GM21825 (cell line): ENCODE results near the gene TMCC2.
"Not testable (repeated sequence)": the region's sequence is repeated elsewhere in the genome, so short reads cannot be mapped to it uniquely, and the experiment has no call there.

Experiments used
- ATAC-seq: cut with Tn5 transposase; IDR thresholded peaks from one replicate; pipeline ENCODE4 v1.9.1; 2021; ENCODE audit warnings: mild to moderate bottlenecking, moderate library complexity; ENCODE audit not compliant: unreplicated experiment

Gene TMCC2, protein sequence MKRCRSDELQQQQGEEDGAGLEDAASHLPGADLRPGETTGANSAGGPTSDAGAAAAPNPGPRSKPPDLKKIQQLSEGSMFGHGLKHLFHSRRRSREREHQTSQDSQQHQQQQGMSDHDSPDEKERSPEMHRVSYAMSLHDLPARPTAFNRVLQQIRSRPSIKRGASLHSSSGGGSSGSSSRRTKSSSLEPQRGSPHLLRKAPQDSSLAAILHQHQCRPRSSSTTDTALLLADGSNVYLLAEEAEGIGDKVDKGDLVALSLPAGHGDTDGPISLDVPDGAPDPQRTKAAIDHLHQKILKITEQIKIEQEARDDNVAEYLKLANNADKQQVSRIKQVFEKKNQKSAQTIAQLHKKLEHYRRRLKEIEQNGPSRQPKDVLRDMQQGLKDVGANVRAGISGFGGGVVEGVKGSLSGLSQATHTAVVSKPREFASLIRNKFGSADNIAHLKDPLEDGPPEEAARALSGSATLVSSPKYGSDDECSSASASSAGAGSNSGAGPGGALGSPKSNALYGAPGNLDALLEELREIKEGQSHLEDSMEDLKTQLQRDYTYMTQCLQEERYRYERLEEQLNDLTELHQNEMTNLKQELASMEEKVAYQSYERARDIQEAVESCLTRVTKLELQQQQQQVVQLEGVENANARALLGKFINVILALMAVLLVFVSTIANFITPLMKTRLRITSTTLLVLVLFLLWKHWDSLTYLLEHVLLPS

DNA sequence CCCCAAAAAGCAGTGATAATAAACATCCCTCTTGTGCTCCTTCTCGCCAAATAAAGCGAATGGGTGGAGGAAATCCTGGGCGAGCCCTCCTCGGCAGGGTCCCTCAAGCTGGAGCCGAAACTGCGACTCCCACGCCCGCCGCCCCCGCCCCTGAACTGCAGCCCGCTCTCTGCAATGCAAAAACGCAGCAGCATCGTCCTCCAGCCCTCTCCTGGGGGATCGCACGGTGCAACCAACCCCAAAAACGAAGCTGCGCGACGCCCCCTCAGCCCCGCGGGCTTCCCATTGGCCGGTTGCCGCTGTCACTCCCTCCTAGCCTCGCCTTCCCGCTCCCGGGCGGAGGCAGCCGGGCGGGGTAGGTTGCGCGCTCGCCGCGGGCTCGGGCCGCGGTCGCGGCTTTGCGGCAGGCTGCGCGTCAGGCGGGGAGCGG lies at the start of gene TMCC2:
Gene TMCC2 (plus strand): TSS at position 363 of the 430 bp plus-strand sequence. CDS start 619 bp downstream, outside the sequence.
- ATAC-seq, result peak; percentile 65

DNA sequence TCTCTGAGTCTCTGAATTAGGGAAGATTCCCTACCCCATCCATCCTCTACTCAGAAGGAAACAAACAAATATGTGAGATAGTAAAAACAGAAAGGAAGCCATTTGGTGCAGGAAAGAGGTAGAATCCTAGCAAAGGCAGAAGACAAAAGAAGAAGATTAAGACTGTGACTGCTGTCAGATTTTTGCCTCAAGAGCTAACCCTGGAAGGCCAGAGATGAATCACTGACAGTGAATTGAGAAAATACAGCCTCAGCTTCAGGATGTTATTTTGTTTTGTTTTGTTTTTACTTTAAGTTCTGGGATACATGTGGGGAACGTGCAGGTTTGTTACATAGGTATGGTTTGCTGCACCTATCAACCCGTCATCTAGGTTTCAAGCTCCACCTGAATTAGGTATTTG lies 47.9 kb upstream of the TMCC2 start:
- ATAC-seq, result no peak

DNA sequence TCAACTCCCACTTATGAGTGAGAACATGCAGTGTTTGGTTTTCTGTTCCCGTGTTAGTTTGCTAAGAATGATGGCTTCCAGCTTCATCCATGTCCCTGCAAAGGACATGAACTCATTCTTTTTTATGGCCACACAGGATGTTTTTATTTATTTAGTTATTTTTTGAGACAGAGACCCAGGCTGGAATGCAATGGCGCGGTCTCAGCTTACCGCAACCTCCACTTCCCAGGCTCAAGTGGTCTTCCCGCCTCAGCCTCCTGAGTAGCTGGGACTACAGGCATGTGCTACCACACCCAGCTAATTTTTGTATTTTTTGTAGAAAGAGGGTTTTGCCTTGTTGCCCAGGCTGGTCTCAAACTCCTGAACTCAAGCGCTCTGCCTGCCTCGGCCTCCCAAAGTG lies 47.4 kb upstream of the TMCC2 start:
- ATAC-seq, result not testable (repeated sequence)

DNA sequence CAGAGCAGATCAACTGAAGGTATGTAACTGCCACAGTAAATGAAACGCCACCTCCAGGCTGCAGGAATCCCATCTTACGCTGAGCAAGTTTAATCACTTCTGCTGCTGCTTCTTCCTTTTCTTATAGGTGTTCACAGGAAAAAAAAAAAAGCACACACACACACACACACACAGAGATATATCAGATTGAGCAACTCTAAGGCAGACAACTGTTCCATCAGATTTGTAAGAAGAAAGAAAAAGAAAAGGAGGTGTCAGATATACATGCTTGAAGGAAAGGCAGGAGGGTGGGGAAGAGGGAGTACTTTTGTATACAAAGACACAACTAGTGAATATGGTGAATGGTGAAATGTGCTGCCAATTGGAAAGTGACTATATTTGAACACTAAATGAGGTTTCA lies 44.8 kb upstream of the TMCC2 start:
- ATAC-seq, result no peak

DNA sequence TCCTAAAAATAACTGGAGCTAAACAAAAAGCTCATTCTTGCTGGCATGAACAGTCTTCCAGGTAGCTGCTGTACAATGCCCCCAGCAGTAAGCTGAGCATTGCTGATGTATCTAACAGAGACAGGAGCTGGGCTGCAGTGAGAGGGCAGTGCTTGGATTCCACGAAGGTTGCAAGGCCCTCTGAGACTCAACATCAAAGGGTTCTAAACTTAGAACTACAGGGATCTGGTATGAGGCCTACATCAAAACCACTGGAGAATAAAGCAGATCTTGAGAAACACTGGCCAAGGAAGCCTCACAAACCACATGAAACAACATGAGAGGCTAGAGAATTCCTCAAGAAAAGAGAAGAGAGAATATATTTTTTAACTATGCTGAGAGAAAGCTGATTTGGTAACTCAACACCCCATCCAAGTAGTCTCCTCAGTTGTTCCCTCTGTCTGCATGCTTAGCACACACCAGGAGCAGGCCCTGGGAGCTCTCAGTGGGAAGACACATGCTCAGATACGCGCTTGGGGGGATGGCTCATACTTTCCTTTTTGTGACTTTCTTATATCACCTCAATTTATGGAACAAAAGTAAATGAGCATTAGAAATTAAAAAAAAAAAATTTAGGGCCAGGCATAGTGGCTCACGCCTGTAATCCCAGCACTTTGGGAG lies 43.9 kb upstream of the TMCC2 start:
- ATAC-seq, result no peak

DNA sequence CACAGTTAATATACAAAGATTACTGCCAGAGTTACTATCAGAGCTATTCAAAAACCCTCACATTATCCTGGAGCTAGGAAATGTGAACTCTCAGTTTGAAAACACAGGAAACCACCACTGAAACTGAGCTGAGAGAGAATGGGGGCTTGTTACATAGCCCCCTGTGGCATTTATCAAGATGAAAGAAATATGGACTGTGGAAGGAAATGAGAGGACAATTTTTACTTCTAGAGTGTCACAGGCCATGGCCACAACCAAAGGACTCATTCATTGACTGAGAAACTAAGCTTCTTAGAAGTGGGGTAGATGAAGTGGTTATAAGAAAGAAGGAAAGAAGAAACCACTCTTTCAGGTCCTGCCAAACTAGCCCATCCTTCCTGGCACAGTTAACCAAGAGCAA lies 41.6 kb upstream of the TMCC2 start:
- no peak for ATAC-seq

DNA sequence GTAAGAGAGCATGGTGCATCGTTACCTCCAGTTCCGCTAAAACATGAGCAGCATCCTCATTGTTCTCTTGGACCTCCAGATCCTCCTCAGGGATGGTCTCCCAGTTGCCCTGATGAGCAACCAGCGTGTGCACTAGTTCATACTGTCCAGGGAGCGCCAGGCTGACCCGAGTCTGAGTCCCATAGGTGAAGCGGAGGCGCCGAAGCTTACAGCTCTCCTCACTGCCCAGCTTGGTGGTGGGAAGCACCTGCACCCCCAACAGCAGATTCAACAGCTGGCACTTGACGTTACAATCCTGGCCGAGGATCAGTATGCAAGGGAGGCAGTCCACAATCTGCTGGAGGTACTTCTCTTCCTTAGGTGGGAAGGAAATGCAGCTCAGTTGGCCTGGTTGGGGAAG lies 40.3 kb upstream of the TMCC2 start:
- no peak for ATAC-seq

DNA sequence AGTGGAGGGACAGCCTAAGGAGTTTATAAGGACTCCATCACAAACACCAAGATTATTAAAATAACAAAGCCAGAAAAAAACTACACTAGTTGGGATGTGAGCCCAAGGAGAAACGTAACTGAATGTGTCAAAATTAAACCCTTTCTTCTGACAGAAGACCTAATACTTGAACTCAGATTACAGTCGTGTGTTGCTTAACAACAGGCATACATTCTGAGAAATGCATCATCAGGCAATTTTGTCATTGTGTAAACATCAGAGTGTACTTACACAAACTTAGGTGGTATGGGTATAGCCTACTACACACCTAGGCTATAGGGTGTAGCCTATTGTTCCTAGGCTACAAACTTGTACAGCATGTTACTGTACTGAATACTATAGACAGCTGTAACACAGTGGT lies 39.6 kb upstream of the TMCC2 start:
- ATAC-seq, result no peak

DNA sequence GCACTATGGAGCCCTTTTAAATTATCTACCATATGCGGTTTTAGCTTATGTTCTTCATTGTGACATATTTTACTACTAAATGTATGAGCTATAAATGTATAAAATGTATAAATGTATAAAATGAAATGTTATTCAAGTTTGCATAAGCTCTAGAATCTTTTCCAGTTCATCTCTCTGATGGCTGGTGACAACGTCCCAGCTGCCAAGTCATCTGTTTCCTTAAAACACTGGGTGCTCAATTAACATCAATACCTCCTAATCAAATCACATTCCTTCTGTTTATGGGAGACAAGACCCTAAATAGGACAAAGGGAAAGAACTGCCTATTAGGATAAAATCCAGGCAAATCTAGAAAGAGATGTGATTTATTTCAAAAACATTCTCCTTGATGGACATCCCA lies 39.1 kb upstream of the TMCC2 start:
- ATAC-seq, result no peak

DNA sequence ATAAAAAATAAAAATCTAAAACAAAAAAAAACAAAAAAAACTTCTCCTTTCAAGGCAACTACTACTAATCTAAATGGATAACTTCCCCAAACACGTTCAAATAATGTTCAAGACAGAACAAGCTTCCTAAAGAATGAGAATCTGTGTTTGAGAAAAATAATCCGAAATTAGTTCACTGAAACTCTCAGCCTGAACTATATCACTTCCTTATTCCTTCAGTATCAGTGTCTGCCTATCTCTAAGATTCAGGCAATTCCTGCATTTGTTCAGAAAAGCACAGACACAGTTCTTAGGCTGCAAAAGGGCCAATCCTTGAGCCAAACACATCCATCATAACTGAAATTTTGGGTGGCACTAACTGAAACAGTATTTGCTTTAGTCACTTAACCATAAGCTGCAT lies 38.6 kb upstream of the TMCC2 start:
- ATAC-seq, result no peak

DNA sequence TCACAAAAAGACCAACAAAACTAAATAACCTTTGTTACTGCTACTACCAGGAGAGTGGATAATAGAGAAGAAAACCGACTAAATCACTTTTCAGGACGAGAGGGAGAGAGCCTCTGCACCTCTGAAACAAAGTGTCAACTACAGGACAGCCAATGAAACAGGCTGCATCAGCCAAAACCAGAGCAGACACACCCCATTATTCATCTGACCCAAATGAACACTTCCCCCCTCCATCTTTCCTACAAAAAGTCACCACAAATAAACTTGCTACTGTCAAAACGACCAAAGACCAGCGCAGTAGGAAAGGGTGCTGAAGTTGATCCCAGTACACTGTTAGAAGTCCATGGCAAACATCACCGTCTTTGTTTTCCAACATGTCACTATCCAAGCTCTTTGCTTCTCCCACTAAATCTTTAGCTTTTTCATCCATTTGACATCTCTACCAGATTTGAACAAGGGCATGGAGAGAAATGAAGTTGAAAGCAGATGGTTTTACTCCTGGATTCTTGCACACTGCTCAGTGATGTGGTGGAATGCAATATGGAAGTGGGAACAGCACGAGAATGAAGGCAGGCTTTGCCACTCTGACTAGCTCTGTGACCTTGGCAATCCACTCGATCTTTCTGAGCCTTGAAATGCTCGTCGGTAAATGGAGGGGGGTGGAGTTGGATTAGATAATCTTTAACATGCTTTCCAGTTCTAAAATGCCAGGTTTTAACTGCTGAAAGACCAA lies 36.7 kb upstream of the TMCC2 start:
- no peak for ATAC-seq

DNA sequence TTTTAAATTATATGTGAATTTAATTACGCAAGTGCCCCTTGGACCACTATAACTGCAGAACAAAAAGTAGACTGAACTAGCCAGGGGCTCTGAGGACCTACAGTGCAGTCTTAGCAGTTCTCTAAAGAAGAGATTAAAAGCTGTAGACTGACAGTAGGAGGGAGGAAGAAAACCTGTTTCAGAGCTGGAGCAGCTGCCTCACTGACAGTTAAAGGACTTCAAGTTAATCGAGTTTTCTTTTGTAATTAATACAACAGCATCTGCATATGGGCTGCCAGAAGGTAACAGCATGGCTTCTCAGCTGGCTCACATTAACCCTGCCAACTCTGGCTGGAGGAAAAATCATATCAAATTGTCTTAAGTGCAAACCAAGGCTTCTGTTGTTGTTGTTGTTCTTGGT lies 36.1 kb upstream of the TMCC2 start:
- ATAC-seq, result no peak

DNA sequence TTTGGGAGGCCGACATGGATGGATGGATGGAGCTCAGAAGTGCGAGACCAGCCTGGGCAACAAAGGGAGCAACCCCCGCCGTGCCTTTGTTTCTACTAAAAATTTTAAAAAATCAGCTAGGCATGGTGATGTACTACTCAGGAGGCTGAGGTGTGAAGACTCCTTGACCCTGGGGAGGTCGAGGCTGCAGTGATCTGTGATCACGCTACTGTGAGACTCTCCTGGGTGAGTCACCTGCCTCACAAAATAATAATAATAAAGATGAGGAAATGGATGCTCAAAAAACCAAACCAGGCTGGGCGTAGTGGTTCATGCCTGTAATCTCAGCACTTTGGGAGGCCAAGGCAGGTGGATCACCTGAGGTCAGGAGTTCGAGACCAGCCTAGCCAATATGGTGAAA lies 35.5 kb upstream of the TMCC2 start:
- no peak for ATAC-seq

DNA sequence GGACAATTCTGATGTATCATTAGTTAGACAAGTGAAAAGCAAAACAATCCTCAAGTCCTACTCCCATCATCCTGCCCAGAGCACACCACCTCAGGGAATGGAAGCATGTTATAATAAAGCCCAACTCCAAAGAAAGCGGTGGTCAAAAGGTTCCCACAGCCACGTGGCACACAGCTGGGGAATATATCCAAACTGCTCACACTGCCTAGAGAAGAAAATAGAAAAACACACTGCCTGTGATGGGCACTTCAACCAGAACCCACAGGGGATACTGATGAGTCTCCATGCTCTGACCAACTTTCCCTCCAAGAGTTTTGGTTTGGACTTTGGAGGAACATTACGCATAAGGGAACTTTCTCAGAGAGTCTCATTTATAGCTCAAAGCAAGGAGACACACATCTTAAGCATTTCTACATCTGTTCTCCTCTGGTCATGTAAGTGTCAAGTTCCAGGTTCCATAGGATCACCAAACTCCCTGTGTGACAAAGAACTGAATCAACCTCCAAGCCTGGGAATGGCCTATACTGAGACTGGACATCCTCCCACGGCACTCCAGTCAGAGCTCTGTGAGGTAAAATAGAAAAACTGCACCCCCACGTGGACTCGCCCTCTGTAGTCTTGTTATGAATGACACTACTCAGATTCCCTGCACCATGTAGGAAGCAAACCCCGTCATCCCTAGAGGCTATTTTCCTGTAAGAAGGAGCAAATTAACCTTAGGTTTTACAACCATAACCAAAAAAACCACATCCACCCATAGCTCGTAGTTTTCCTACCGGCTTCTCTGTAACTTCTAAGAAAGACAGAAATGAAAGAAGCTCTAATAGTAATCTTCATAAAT lies 28.4 kb upstream of the TMCC2 start:
- ATAC-seq, result no peak

DNA sequence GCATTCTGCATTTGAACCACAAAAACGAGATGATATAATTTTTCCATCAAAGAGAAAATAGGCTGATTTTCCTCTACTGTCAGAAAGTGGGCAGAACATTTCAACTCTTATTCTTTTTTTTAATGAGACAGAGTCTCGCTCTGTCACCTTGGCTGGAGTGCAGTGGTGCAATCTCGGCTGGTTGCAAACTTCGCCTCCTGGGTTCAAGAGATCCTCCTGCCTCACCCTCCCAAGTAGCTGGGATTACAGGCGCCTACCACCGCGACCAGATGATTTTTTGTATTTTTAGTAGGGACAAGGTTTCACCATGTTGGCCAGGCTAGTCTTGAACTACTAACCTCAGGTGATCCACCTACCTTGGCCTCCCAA lies 27.8 kb upstream of the TMCC2 start:
- ATAC-seq, result no peak

DNA sequence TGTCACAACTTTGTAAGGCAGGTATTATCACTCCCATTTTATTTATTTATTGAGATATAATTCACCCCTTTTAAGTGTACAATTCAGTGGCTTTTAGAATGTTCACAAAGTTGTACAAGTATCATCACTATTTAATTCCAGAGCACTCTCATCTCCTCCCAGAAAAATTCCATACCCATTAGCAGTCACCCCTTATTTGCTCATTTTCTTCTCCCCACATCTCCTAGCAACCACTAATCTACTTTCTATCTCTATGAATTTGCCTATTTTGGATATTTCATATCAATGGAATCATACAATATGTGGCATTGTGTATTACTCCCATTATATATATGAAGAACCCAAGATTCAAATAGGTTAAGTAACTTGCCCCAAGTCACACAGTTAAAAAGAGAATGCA lies 23.2 kb upstream of the TMCC2 start:
- no peak for ATAC-seq

DNA sequence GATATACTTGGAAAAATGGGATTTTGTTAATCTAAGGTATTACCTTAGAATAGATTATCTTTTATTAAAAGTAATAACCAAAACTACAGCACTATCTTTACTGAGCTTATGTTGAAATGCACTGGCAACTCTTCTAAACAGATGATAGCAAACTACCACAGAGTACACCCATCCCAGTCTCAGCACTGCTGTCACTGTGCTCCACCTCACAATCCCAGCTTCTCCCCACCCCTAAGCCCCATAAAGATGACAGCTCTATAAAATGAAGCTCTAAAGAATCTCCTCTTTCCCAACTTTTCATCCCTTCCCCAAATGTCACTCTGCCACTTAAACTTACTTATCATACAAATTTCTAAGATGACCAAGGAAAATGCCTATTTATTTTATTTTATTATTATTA lies 22.7 kb upstream of the TMCC2 start:
- no peak for ATAC-seq

DNA sequence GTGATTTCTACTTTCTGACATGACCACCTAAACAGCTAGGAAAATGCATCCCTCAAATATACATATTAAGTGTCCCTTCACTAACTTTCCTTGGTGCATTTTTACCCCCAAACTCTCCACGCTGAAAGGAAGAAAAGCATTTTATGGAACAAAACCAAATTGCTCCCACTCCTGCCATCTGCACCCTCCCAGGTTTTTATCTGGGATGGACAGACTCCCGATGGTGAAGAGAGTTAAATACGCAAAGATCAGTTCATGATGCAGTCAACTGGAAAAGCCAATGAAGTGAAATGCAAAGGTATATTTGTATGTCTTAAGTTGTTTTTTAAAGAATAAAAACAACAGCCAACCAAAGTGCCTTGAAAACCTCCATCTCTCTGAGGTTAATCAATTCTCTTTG lies 18.9 kb upstream of the TMCC2 start:
- no peak for ATAC-seq

DNA sequence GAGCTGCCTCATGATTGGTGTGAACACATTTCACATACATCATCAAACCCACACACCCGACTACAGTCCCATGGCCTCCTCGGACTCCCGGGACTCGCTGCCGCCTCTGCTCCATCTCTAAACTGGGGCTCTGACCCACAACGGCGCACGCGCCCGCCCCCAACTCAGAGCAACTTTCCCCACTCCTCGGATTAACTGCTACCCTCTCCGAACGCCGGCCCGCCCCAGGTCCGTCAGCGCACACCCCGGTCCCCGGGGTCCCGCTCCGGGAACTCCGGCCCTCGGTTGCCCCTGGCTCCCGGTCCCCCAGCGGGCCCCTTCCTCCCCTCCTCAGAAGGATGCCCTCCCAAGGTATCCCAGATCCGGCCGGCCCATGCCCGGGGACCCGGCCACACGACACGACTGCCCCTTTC lies 17.0 kb upstream of the TMCC2 start:
- peak; percentile 31 for ATAC-seq

DNA sequence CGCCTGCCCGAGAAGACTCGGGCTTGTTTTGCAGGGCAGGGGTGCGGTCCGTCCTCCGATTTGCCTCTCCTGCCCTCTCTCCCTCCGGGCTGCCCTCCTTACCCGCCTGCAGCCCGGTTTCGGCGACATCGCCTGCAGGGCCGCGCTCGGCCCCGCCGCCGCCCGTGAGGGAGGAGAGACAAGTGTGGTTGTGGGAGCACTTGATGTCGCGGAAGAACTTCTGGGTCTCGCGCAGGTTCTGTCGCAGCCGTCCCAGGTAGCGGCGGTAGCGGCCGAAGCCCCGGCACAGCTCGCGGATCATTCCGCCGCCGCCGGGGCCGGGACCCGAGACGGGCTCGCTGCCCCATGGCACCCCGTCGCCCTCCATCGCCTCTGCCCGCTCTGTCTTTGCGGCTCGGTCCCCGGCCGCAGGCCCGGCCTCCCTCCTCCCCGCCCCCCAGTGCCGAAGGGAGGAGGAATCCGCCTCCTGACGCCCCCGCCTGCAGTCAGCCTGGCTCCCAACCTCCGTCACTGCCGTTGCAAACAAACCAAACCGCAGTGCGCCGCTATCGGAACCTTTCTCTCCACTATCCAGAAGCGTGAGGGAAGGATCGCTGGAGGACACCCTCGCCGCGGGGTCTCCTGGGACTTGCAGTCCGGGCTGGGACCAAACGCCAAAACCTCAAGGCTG lies 16.4 kb upstream of the TMCC2 start, which contains the start of gene DSTYK:
Gene DSTYK (minus strand): TSS at position 534 of the 670 bp plus-strand sequence. CDS start 167 bp downstream, at position 367.
- ATAC-seq, result peak; percentile 86
